Eye (tissue), 1 donor: ENCODE measurements around the gene PDE8A.

Experiments
- DNase-seq: peaks from one replicate; pipeline ENCODE4 v3.0.0-alpha.2; 2015

Gene PDE8A

GRCh38 chr15:84981711-84982300, at the start of gene PDE8A:
Gene PDE8A (plus strand): TSS chr15:84981856. CDS start chr15:84982163, 307 bp downstream.
- DNase-seq, result peak; percentile 73

GRCh38 chr15:84934942-84935729, 46.5 kb upstream of the PDE8A start:
- no peak for DNase-seq

DNA sequence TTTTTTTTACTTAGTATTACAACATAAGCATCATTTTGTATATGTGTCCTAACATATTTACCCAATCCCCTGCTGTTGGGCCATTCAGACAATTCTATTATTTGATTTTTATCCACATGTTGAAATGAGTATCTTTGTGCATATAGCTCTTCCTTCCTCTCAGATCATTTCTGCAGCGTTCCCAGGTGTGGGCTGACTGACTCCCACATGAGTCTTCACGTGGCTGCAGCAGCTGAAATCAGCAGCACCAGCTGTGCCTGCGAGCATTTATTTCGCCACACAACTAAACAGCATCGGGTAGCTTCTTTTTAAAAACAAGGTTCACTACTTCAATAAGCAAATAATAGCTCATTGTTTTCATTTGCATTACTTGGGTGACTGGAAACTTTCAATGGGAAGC, 44.5 kb upstream of the PDE8A start:
- no peak for DNase-seq

DNA sequence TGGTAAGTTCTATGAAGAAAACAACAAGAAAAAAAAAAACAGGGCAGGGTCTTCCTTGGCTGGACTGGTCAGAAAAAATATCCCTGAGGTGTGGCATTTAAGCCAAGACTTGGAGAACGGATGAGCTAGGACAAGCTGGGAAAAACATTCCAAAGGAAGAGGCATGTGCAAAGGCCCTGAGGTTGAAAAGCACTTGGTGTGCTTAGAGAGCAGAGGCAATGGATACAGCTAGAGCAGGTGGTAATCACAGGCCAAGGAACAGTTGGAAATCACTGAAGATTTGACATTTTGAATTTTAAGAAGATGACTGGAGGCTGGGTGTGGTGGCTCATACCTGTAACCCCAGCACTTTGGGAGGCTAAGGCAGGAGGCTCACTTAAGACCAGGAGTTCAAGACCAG, 42.9 kb upstream of the PDE8A start:
- DNase-seq, result no peak

DNA sequence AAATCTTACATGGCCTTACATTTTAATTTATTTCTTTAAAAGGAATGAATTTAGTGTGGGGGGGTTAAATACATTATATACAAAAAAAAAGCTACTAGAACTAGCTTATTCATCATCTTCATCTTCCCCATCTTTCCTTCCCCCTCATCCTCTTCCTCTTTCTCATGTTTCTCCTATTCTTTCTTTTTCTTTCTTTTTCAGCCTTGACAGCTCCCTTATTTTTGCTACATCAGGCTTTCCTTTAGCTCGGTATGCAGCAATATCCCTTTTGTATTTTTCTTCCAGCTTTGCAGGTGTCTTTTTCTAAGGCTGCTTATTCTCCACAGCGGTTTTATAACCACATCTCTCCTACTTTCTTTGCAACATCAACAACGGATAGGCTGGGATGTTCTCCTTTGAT, 41.3 kb upstream of the PDE8A start:
- DNase-seq, result no peak

GRCh38 chr15:84942456-84942855, 39.2 kb upstream of the PDE8A start:
- DNase-seq, result no peak

- no peak for DNase-seq
Observed at GRCh38 chr15:84944311-84944710, 37.3 kb upstream of the PDE8A start.

GRCh38 chr15:84944861-84945260, 36.8 kb upstream of the PDE8A start:
- DNase-seq, result no peak

- DNase-seq, result no peak
Observed at GRCh38 chr15:84946772-84947489, 34.7 kb upstream of the PDE8A start.

DNA sequence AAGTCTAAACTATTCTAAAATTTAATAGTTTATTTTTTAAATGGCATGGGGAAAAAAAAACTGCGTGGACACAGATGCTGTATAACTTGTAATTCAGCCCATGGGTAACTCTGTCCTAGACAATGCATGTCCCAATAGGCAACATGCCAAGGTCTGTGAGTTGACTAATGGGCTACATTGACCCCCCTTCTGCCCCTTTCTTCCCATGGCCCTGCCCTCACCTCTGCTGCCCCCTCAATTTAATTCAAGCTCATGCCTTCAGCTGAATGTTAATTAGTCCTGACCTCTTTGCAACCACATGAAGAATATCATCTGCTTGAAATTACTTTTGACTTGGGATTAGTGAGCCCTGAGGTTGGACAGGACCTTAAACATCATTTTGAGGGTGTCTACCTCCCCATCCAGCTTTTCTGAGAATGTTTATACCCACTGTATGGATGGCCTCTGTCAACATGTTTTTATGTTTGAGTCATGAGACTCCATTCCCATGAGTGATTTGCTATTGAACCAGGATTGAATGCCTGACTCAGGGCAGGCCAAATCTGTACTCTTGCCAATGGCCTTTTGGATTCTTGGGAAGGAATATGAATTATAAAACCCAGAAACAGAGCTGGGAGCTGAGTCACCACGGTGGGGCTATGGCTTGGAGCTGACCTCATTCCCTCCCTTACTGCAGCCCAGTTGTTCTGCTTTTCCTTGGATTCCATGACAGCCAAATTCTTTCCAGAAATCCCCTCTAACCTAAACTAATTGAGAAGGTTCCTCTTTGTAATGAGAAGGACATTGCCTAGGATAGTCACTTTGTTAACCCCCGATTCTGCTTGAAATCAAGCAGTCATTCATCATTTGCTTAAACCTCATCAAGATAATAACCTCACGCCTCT, 33.5 kb upstream of the PDE8A start:
- peak; percentile 53 for DNase-seq

DNA sequence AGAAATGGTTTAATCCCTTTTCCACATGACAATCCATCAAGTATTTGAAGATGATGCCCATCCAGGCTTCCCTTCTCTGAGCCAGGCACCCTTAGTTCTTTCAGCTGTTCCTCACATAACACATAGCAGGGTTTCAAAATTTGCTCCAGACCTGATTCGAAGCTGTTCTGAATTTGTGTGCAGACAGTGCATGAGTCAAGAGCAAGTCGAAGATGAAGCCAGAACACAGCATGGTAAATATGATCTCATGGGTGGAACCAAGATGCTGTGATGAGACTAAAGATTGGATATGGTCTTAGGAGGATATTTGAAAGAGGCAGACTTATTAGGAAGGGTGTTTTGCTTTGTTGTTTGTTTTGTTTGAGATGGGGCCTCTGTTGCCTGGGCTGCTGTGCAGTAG, 32.6 kb upstream of the PDE8A start:
- DNase-seq, result no peak

- DNase-seq, result no peak
Observed at GRCh38 chr15:84949845-84950569, 31.6 kb upstream of the PDE8A start.

- no peak for DNase-seq
Observed at GRCh38 chr15:84950570-84951111, 31.0 kb upstream of the PDE8A start.

DNA sequence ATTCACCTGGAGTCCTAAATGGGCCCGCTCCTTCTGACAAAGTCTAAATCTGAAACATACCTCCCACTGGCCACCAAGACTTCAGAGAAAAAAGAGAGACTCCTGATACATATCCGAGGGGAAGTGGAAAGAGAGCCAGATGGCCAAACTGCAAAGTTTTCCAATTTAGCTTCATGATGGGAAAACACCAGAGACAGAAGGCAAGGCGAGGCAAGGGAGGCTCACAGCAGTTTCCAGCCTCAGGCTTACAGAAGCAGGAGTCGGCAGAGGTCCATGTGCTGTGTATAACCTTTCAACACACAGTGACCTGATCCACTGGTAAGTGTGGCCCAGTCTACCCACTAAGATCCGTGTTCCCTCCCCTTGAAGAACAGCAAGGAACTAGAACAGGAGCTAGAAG, 29.9 kb upstream of the PDE8A start:
- no peak for DNase-seq

DNA sequence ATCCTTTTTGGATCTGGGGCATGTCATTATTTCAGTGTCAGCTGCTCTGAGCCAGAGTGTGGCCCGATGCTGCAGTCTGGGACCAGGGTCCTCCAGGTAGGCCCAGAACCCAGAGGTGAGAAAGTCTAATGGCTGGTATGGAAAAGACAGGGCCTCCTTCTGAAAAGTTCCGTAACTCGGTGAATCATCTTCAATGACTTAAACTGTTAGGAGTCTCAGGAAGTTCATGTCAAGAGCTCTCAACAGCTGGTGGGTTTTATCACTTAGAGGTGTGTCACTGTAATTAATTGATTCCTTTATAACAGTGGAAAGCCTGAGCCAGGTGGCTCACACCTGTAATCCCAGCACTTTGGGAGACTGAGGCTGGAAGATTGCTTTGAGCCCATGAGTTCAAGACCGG, 28.5 kb upstream of the PDE8A start:
- no peak for DNase-seq

- no peak for DNase-seq
Observed at GRCh38 chr15:84953726-84954125, 27.9 kb upstream of the PDE8A start.

DNA sequence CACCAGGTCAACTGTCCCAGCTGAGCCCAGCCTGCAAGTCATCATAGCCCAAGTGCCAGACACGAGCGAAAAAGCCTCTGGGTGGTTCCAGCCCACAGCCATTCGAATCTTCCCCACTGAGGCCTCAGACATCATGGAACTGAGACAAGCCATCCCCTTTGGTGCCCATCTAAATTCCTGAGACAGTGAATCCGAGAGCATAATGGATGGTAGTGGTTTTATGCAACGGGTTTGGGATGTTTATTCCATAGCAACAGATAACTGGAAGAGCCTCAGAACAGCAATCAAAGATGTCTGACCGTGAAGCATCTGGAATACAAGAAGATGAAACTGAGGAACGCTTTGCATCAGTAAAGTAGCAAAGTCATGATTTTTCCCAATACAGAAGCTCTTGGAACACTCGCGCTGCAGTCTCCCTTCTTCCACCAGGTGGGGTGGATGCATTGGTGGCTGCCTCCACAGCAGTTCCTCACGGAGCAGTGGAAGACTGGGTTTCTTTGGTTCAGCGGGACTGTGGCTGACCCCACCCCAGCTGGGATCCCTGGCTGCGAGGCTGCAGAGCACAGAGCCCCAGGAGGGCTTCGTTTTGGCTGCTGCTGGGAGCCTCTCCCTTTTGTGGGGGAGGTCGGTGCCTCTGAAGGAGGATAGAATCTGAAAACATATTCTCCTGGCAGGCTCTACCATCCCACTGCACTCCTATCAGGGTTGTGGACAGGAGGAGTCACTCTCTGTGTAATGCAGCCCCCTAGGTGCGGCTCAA, 26.4 kb upstream of the PDE8A start:
- DNase-seq, result peak; percentile 71

- no peak for DNase-seq
Observed at GRCh38 chr15:84956199-84956598, 25.5 kb upstream of the PDE8A start.

- DNase-seq, result no peak
Observed at GRCh38 chr15:84960391-84961113, 21.1 kb upstream of the PDE8A start.

GRCh38 chr15:84961114-84961452, 20.6 kb upstream of the PDE8A start:
- no peak for DNase-seq

DNA sequence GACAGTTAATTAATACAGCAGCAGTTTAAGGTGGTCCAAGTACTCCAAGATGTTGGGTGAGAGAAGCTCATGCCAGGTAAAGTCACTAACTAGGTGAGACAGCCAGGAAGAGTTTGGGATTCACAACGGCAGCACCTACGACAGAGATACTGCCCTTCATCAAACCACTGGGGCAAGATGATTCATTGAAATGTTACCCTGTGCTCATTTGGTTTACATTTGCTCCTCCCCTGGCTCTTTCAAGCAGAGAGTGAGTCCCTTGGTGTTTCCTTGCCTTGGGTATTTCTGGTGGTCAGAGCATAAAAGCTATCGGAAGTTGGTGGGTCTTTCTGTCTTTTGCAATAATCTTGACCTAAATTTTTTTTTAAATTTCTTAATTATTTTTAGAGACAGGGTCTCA, 19.9 kb upstream of the PDE8A start:
- no peak for DNase-seq
